ENCODE measurements around the gene ANKS3.

The ANKS3 gene

DNA sequence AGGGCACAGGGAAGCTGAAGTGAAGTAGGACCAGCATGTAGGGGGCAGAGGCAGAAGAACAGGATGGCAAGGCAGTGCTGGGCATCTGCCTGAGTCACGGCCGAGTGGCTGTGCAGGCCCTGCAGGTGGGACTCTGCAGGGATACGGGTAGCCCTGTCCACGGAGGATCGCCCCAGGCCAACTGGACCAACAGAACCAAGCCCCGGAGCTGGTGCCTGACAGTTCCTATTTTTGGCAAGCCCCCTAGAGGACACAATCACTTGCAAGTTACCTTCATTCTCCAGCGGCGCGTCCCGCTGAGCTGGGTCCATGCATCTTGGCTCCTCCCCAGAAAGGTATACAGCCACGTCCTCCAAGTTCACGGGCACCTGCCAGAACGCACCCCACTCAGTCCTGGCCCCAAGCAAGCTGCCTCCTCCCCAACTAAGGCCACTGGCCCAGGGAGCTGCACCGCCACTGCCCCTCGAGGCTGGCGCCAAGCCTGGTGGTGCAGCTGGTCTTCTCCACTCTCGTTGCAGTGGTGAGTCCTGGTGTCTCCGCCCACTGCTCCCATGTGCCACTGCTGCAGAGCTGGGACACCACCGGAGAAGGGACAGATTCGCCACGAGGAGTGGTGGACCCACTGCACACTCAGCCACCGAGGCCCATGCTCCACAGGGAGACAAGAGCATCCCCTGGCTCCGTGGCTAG, 26.3 kb upstream of the ANKS3 start:
- H4K20me1 ChIP-seq (ENCODE audit: insufficient read depth), result no peaks in the 10 kb centered on the region
- H3K36me3 ChIP-seq (ENCODE audit: insufficient read depth), result peaks cover 6% of the 10 kb centered on the region; the same call in 1 of the 2 replicates
- H3K27ac ChIP-seq, result no peak overlapping the region
- H3K27me3 ChIP-seq (ENCODE audit: insufficient read depth, low read depth), result no peaks in the 10 kb centered on the region
- no peaks in the 10 kb centered on the region for H3K4me1 ChIP-seq (ENCODE audit: low read depth, poor library complexity, severe bottlenecking)
- TF ChIP-seq, protein P1, sequence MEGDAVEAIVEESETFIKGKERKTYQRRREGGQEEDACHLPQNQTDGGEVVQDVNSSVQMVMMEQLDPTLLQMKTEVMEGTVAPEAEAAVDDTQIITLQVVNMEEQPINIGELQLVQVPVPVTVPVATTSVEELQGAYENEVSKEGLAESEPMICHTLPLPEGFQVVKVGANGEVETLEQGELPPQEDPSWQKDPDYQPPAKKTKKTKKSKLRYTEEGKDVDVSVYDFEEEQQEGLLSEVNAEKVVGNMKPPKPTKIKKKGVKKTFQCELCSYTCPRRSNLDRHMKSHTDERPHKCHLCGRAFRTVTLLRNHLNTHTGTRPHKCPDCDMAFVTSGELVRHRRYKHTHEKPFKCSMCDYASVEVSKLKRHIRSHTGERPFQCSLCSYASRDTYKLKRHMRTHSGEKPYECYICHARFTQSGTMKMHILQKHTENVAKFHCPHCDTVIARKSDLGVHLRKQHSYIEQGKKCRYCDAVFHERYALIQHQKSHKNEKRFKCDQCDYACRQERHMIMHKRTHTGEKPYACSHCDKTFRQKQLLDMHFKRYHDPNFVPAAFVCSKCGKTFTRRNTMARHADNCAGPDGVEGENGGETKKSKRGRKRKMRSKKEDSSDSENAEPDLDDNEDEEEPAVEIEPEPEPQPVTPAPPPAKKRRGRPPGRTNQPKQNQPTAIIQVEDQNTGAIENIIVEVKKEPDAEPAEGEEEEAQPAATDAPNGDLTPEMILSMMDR (conservative IDR thresholded peaks at IDR 0.05; ENCODE audit: low read depth, low read length), result no peak
- no peak overlapping the region for H3K4me3 ChIP-seq (IDR thresholded peaks at IDR 0.05; ENCODE audit: insufficient read depth, low read depth, low read length)
- H3K4me2 ChIP-seq, result no peak overlapping the region
- no peak overlapping the region for H2AFZ ChIP-seq (ENCODE audit: low read depth)
- no peaks in the 10 kb centered on the region for H3K79me2 ChIP-seq (ENCODE audit: insufficient read depth, low read depth)
- no peak overlapping the region for H3K9ac ChIP-seq

DNA sequence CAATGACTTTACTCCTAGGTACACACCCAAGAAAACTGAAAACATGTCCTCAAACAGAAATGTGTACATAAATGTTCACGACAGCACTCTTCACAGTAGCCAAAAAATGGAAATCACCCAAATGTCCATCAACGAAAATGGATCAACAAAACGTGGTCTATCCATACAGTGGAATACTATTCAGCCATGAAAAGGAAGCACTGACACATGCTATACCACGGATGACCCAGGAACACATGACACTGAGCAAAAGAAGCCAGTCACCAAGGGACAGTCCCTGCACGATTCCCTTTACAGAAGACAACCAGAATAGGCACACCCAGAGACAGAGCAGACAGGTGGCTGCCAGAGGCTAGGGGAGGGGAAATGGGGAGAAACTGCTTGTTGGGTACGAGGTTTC, 21.6 kb upstream of the ANKS3 start:
- Histone ChIP-seq H3K36me3 (ENCODE audit: insufficient read depth) (peaks cover 6% of the 10 kb centered on the region; the same call in 1 of the 2 replicates), H3K9ac (no peak overlapping the region), H3K79me2 (ENCODE audit: insufficient read depth, low read depth) (no peaks in the 10 kb centered on the region), H3K27me3 (ENCODE audit: insufficient read depth, low read depth) (no peaks in the 10 kb centered on the region), H3K4me2 (no peak overlapping the region), H2AFZ (ENCODE audit: low read depth) (no peak overlapping the region), H4K20me1 (ENCODE audit: insufficient read depth) (no peaks in the 10 kb centered on the region), H3K4me3 (IDR thresholded peaks at IDR 0.05; ENCODE audit: insufficient read depth, low read depth, low read length) (no peak overlapping the region), H3K4me1 (ENCODE audit: low read depth, poor library complexity, severe bottlenecking) (no peaks in the 10 kb centered on the region), H3K27ac (no peak overlapping the region)
- TF ChIP-seq, protein P1 (conservative IDR thresholded peaks at IDR 0.05; ENCODE audit: low read depth, low read length), result no peak

DNA sequence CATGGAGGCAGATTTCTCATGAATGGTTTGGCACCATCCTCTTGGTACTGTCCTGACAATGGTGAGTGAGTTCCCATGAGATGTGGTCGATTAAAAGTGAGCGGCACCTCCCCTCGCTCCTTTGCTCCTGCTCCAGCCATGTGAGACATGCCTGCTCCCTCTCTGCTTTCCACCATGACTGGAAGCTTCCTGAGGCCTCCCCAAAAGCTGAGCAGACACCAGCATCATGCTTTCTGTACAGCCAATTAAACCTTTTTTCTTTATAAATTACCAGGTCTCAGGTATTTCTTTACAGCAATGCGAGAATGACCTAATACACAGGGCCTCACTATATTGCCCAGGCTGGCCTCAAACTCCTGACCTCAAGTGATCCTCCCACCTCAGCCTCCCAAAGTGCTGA, 20.8 kb upstream of the ANKS3 start:
- H3K4me1 ChIP-seq (ENCODE audit: low read depth, poor library complexity, severe bottlenecking), result no peaks in the 10 kb centered on the region
- H3K4me2 ChIP-seq, result no peak overlapping the region
- H3K27me3 ChIP-seq (ENCODE audit: insufficient read depth, low read depth), result no peaks in the 10 kb centered on the region
- TF ChIP-seq, protein P1 (conservative IDR thresholded peaks at IDR 0.05; ENCODE audit: low read depth, low read length), result no peak
- no peaks in the 10 kb centered on the region for H4K20me1 ChIP-seq (ENCODE audit: insufficient read depth)
- no peak overlapping the region for H3K4me3 ChIP-seq (IDR thresholded peaks at IDR 0.05; ENCODE audit: insufficient read depth, low read depth, low read length)
- no peak overlapping the region for H3K27ac ChIP-seq
- H2AFZ ChIP-seq (ENCODE audit: low read depth), result no peak overlapping the region
- H3K9ac ChIP-seq, result no peak overlapping the region
- peaks cover 6% of the 10 kb centered on the region; the same call in 1 of the 2 replicates for H3K36me3 ChIP-seq (ENCODE audit: insufficient read depth)
- H3K79me2 ChIP-seq (ENCODE audit: insufficient read depth, low read depth), result no peaks in the 10 kb centered on the region

DNA sequence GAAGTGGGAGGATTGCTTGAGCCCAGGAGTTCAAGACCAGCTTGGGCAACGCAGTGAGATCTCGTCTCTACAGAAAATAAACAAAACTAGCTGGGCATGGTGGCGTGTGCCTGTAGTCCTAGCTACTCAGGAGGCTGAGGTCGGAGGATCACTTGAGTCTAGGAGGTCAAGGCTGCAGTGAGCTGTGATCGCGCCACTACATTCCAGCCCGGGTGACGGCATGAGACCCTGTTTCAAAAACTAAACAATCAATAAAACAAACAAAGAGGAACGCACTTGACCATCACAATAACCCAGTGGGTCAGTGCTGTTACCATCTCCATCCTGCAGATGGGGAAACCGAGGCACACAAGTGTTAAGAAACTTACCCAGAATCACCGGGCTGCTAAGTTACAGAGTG, 19.2 kb upstream of the ANKS3 start:
- H3K27ac ChIP-seq, result no peak overlapping the region
- H3K4me2 ChIP-seq, result no peak overlapping the region
- H3K36me3 ChIP-seq (ENCODE audit: insufficient read depth), result peaks cover 4% of the 10 kb centered on the region; the same call in 1 of the 2 replicates
- H3K79me2 ChIP-seq (ENCODE audit: insufficient read depth, low read depth), result no peaks in the 10 kb centered on the region
- H2AFZ ChIP-seq (ENCODE audit: low read depth), result no peak overlapping the region
- H4K20me1 ChIP-seq (ENCODE audit: insufficient read depth), result no peaks in the 10 kb centered on the region
- H3K9ac ChIP-seq, result no peak overlapping the region
- no peak overlapping the region for H3K4me3 ChIP-seq (IDR thresholded peaks at IDR 0.05; ENCODE audit: insufficient read depth, low read depth, low read length)
- H3K27me3 ChIP-seq (ENCODE audit: insufficient read depth, low read depth), result no peaks in the 10 kb centered on the region
- TF ChIP-seq, protein P1 (conservative IDR thresholded peaks at IDR 0.05; ENCODE audit: low read depth, low read length), result no peak
- no peaks in the 10 kb centered on the region for H3K4me1 ChIP-seq (ENCODE audit: low read depth, poor library complexity, severe bottlenecking)
